ENCODE data around the gene CYP11A1. TPM values are rescaled to one million over a fixed set of nuclear protein-coding genes. Genes with fewer than 3 reads are reported as not detected.

The CYP11A1 gene
- total and polyA plus RNA-seq, 10 of the 15 experiments (the other 5 are each of a cell fraction or from before 2014, with no cell fraction given), result 0.11 to 1.2 (median 0.23) TPM; not detected in 5

- peak; percentile 10; the same call in 1 of the 2 replicates for TF ChIP-seq ZNF687 (IDR thresholded peaks at IDR 0.05)
- TF ChIP-seq TBL1XR1 (IDR thresholded peaks at IDR 0.05; ENCODE audit: low read depth, low read length), result peak; percentile 95
- TF ChIP-seq POLR2AphosphoS5 (IDR thresholded peaks at IDR 0.05; ENCODE audit: low read length), result peak; percentile 65; the same call in 1 of the 2 replicates
- TF ChIP-seq BACH1 (IDR thresholded peaks at IDR 0.05; ENCODE audit: borderline replicate concordance), result peak; percentile 23; the same call in 1 of the 2 replicates
- TF ChIP-seq PAX5 (IDR thresholded peaks at IDR 0.05; ENCODE audit: borderline replicate concordance, low read depth, low read length), result peak; percentile 96
- peak; percentile 83 for TF ChIP-seq DPF2 (IDR thresholded peaks at IDR 0.05)
- 0 out of 2 replicates have a peak, but pooled peaks have one; percentile 22 for TF ChIP-seq HDGF (IDR thresholded peaks at IDR 0.05)
- TF ChIP-seq ZBTB40 (IDR thresholded peaks at IDR 0.05; ENCODE audit: borderline replicate concordance), result peak; percentile 48; the same call in 1 of the 2 replicates
- peak in 1 of 2 experiments; percentile 84; a peak in 2 of 3 replicates for TF ChIP-seq EGR1 (IDR thresholded peaks at IDR 0.05; ENCODE audit: borderline replicate concordance in 1 of 2, low read depth in 2 of 2, low read length in 2 of 2)
- peak; percentile 78; the same call in 1 of the 2 replicates for TF ChIP-seq NR2F1 (conservative IDR thresholded peaks at IDR 0.05)
- no peak for TF ChIP-seq BCLAF1 (IDR thresholded peaks at IDR 0.05)
- TF ChIP-seq ZNF217 (IDR thresholded peaks at IDR 0.05), result no peak
- 0 out of 2 replicates have a peak, but pooled peaks have one; percentile 16 for TF ChIP-seq TARDBP (IDR thresholded peaks at IDR 0.05; ENCODE audit: borderline replicate concordance)
- peak; percentile 90 to 92 for TF ChIP-seq IKZF2 (IDR thresholded peaks at IDR 0.05)
- TF ChIP-seq SKIL (IDR thresholded peaks at IDR 0.05; ENCODE audit: low read depth, poor library complexity, severe bottlenecking), result peak; percentile 59
Measured at GRCh38 chr15:74402873-74403587, 35.6 kb upstream of the CYP11A1 start (continued).
